ENCODE data around the gene FAM83F.
"Not testable (repeated sequence)": the region's sequence is repeated elsewhere in the genome, so short reads cannot be mapped to it uniquely, and the experiment has no call there.

The FAM83F gene

GRCh38 chr22:40022536-40023240 is 27.9 kb downstream of the FAM83F start:
- TF ChIP-seq POLR2AphosphoS5 (IDR thresholded peaks at IDR 0.05; ENCODE audit: borderline replicate concordance, low read depth, low read length): no peak
- TF ChIP-seq FOXP2 (optimal IDR thresholded peaks at IDR 0.05; ENCODE audit: control extremely low read depth, extremely low read length, insufficient read depth): no peak
- TF ChIP-seq EZH2 (IDR thresholded peaks at IDR 0.05): no peak
- Histone ChIP-seq H3K9me3 (ENCODE audit: low read depth, low read length) (no peaks in the 10 kb centered on the region), H3K27ac (no peak overlapping the region), H3K36me3 (ENCODE audit: insufficient read depth, low read length) (no peaks in the 10 kb centered on the region), H3K9ac (ENCODE audit: insufficient read length) (no peak overlapping the region), H3K4me3 (no peak overlapping the region)
- no peak for DNase-seq (ENCODE audit: low read depth, low spot score)

GRCh38 chr22:40023341-40023841 is 28.6 kb downstream of the FAM83F start:
- Histone ChIP-seq H3K4me3 (no peak overlapping the region), H3K9ac (ENCODE audit: insufficient read length) (no peak overlapping the region), H3K9me3 (ENCODE audit: low read depth, low read length) (no peaks in the 10 kb centered on the region), H3K36me3 (ENCODE audit: insufficient read depth, low read length) (no peaks in the 10 kb centered on the region), H3K27ac (no peak overlapping the region)
- no peak for DNase-seq (ENCODE audit: low read depth, low spot score)
- TF ChIP-seq POLR2AphosphoS5 (IDR thresholded peaks at IDR 0.05; ENCODE audit: borderline replicate concordance, low read depth, low read length) (no peak), EZH2 (IDR thresholded peaks at IDR 0.05) (no peak), FOXP2 (optimal IDR thresholded peaks at IDR 0.05; ENCODE audit: control extremely low read depth, extremely low read length, insufficient read depth) (no peak)

- TF ChIP-seq POLR2AphosphoS5 (IDR thresholded peaks at IDR 0.05; ENCODE audit: borderline replicate concordance, low read depth, low read length) (no peak), EZH2 (IDR thresholded peaks at IDR 0.05) (no peak), FOXP2 (optimal IDR thresholded peaks at IDR 0.05; ENCODE audit: control extremely low read depth, extremely low read length, insufficient read depth) (no peak)
- no peak overlapping the region for H3K27ac ChIP-seq
- DNase-seq (ENCODE audit: low read depth, low spot score): no peak
- no peaks in the 10 kb centered on the region for H3K36me3 ChIP-seq (ENCODE audit: insufficient read depth, low read length)
- no peaks in the 10 kb centered on the region for H3K9me3 ChIP-seq (ENCODE audit: low read depth, low read length)
- H3K9ac ChIP-seq (ENCODE audit: insufficient read length): no peak overlapping the region
- no peak overlapping the region for H3K4me3 ChIP-seq
Observed at GRCh38 chr22:40024201-40025061, 29.7 kb downstream of the FAM83F start.

GRCh38 chr22:40025062-40025379 is 30.3 kb downstream of the FAM83F start:
- H3K27ac ChIP-seq; DNase-seq (ENCODE audit: low read depth, low spot score); H3K4me3 ChIP-seq; H3K9me3 ChIP-seq (ENCODE audit: low read depth, low read length); H3K36me3 ChIP-seq (ENCODE audit: insufficient read depth, low read length); H3K9ac ChIP-seq (ENCODE audit: insufficient read length): not testable (repeated sequence)

- H3K27ac ChIP-seq: no peak overlapping the region
- no peak for DNase-seq (ENCODE audit: low read depth, low spot score)
- no peaks in the 10 kb centered on the region for H3K9me3 ChIP-seq (ENCODE audit: low read depth, low read length)
- H3K9ac ChIP-seq (ENCODE audit: insufficient read length): no peak overlapping the region
- no peak for TF ChIP-seq POLR2AphosphoS5 (IDR thresholded peaks at IDR 0.05; ENCODE audit: borderline replicate concordance, low read depth, low read length)
- no peak for TF ChIP-seq FOXP2 (optimal IDR thresholded peaks at IDR 0.05; ENCODE audit: control extremely low read depth, extremely low read length, insufficient read depth)
- no peak for TF ChIP-seq EZH2 (IDR thresholded peaks at IDR 0.05)
- H3K4me3 ChIP-seq: no peak overlapping the region
- no peaks in the 10 kb centered on the region for H3K36me3 ChIP-seq (ENCODE audit: insufficient read depth, low read length)
Observed at GRCh38 chr22:40025856-40026255, 31.1 kb downstream of the FAM83F start.

- TF ChIP-seq FOXP2 (optimal IDR thresholded peaks at IDR 0.05; ENCODE audit: control extremely low read depth, extremely low read length, insufficient read depth): no peak
- no peak for TF ChIP-seq EZH2 (IDR thresholded peaks at IDR 0.05)
- TF ChIP-seq POLR2AphosphoS5 (IDR thresholded peaks at IDR 0.05; ENCODE audit: borderline replicate concordance, low read depth, low read length): no peak
- Histone ChIP-seq H3K9ac (ENCODE audit: insufficient read length) (no peak overlapping the region), H3K36me3 (ENCODE audit: insufficient read depth, low read length) (no peaks in the 10 kb centered on the region), H3K27ac (no peak overlapping the region), H3K9me3 (ENCODE audit: low read depth, low read length) (no peaks in the 10 kb centered on the region), H3K4me3 (no peak overlapping the region)
- no peak for DNase-seq (ENCODE audit: low read depth, low spot score)
Observed at GRCh38 chr22:40026641-40027040, 31.9 kb downstream of the FAM83F start.

GRCh38 chr22:40027191-40028097 is 32.7 kb downstream of the FAM83F start:
- Histone ChIP-seq H3K9ac (ENCODE audit: insufficient read length) (peak overlapping the region; percentile 51), H3K9me3 (ENCODE audit: low read depth, low read length) (no peaks in the 10 kb centered on the region), H3K27ac (no peak overlapping the region), H3K4me3 (no peak overlapping the region), H3K36me3 (ENCODE audit: insufficient read depth, low read length) (no peaks in the 10 kb centered on the region)
- TF ChIP-seq FOXP2 (optimal IDR thresholded peaks at IDR 0.05; ENCODE audit: control extremely low read depth, extremely low read length, insufficient read depth) (no peak), EZH2 (IDR thresholded peaks at IDR 0.05) (no peak), POLR2AphosphoS5 (IDR thresholded peaks at IDR 0.05; ENCODE audit: borderline replicate concordance, low read depth, low read length) (no peak)
- no peak for DNase-seq (ENCODE audit: low read depth, low spot score)

- Histone ChIP-seq H3K4me3 (no peak overlapping the region), H3K9me3 (ENCODE audit: low read depth, low read length) (no peaks in the 10 kb centered on the region), H3K9ac (ENCODE audit: insufficient read length) (no peak overlapping the region), H3K27ac (no peak overlapping the region), H3K36me3 (ENCODE audit: insufficient read depth, low read length) (no peaks in the 10 kb centered on the region)
- no peak for DNase-seq (ENCODE audit: low read depth, low spot score)
- TF ChIP-seq FOXP2 (optimal IDR thresholded peaks at IDR 0.05; ENCODE audit: control extremely low read depth, extremely low read length, insufficient read depth): no peak
- no peak for TF ChIP-seq EZH2 (IDR thresholded peaks at IDR 0.05)
- TF ChIP-seq POLR2AphosphoS5 (IDR thresholded peaks at IDR 0.05; ENCODE audit: borderline replicate concordance, low read depth, low read length): no peak
Observed at GRCh38 chr22:40028098-40028425, 33.3 kb downstream of the FAM83F start.

All from SK-N-MC (cell line).